ENCODE measurements around the gene RIPK1. TPM values are rescaled to one million over a fixed set of nuclear protein-coding genes. Genes with fewer than 3 reads are reported as not detected.

Gene RIPK1
- total RNA-seq, 1 donor from 2014 or later, result 26.3 TPM

GRCh38 chr6:3157131-3157933 lies 89.0 kb downstream of the RIPK1 start, which contains the start of gene TUBB2A:
Gene TUBB2A (minus strand): TSS chr6:3157544. CDS start chr6:3157463, 81 bp downstream.
- no peaks in the 10 kb centered on the region for H3K9me3 ChIP-seq
- H3K4me1 ChIP-seq, result no peaks in the 10 kb centered on the region
- H3K27me3 ChIP-seq (ENCODE audit: low read depth), result no peaks in the 10 kb centered on the region
- H3K36me3 ChIP-seq, result peaks cover 16% of the 10 kb centered on the region
- DNase-seq (peak; percentile 86), ATAC-seq (peak; percentile 94 to 95)
- TF ChIP-seq, protein P1, sequence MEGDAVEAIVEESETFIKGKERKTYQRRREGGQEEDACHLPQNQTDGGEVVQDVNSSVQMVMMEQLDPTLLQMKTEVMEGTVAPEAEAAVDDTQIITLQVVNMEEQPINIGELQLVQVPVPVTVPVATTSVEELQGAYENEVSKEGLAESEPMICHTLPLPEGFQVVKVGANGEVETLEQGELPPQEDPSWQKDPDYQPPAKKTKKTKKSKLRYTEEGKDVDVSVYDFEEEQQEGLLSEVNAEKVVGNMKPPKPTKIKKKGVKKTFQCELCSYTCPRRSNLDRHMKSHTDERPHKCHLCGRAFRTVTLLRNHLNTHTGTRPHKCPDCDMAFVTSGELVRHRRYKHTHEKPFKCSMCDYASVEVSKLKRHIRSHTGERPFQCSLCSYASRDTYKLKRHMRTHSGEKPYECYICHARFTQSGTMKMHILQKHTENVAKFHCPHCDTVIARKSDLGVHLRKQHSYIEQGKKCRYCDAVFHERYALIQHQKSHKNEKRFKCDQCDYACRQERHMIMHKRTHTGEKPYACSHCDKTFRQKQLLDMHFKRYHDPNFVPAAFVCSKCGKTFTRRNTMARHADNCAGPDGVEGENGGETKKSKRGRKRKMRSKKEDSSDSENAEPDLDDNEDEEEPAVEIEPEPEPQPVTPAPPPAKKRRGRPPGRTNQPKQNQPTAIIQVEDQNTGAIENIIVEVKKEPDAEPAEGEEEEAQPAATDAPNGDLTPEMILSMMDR (IDR thresholded peaks at IDR 0.05), result peak; percentile 63
- peak within 1 kb of the TSS; percentile 96 for H3K27ac ChIP-seq
- intact Hi-C loops (cut with DNase I), result no loop called here
- H3K4me3 ChIP-seq, result peak within 1 kb of the TSS; percentile 75

GRCh38 chr6:3159805-3160781 lies 91.8 kb downstream of the RIPK1 start:
- intact Hi-C loops (cut with DNase I), result no loop called here
- no peak overlapping the region for H3K27ac ChIP-seq
- ATAC-seq, result no peak
- TF ChIP-seq, protein P1 (IDR thresholded peaks at IDR 0.05), result no peak
- no peak overlapping the region for H3K4me3 ChIP-seq
- H3K4me1 ChIP-seq, result peaks cover 6% of the 10 kb centered on the region
- H3K36me3 ChIP-seq, result peaks cover 4% of the 10 kb centered on the region
- H3K9me3 ChIP-seq, result no peaks in the 10 kb centered on the region
- peak; percentile 62 for DNase-seq
- H3K27me3 ChIP-seq (ENCODE audit: low read depth), result no peaks in the 10 kb centered on the region

DNA sequence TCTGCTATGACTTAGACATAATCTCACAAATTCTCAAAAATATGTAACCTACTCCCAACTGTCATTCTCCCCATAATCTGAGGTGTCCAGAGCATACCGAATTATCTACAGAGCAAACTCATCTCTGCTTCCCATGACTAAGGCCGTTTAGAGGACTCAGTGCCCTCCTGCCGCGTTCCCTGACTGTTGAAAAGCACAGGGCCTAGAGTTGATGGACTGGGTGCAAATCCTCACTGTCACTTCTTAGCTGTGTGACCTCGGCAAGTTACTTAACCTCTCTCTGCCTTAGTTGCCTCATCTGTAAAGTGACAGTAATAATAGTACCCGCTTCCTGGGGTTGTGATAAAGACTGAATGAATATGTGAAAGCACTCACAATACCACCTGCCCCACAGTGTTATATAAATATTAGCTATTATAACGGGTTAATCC lies 93.8 kb downstream of the RIPK1 start:
- ATAC-seq (no peak), DNase-seq (no peak)
- peaks cover 6% of the 10 kb centered on the region for H3K4me1 ChIP-seq
- H3K27me3 ChIP-seq (ENCODE audit: low read depth), result no peaks in the 10 kb centered on the region
- peak overlapping the region; percentile 93 for H3K27ac ChIP-seq
- no peaks in the 10 kb centered on the region for H3K9me3 ChIP-seq
- no peaks in the 10 kb centered on the region for H3K36me3 ChIP-seq
- peak overlapping the region; percentile 79 for H3K4me3 ChIP-seq
- intact Hi-C loops (cut with DNase I), result no loop called here
- TF ChIP-seq, protein P1 (IDR thresholded peaks at IDR 0.05), result no peak

DNA sequence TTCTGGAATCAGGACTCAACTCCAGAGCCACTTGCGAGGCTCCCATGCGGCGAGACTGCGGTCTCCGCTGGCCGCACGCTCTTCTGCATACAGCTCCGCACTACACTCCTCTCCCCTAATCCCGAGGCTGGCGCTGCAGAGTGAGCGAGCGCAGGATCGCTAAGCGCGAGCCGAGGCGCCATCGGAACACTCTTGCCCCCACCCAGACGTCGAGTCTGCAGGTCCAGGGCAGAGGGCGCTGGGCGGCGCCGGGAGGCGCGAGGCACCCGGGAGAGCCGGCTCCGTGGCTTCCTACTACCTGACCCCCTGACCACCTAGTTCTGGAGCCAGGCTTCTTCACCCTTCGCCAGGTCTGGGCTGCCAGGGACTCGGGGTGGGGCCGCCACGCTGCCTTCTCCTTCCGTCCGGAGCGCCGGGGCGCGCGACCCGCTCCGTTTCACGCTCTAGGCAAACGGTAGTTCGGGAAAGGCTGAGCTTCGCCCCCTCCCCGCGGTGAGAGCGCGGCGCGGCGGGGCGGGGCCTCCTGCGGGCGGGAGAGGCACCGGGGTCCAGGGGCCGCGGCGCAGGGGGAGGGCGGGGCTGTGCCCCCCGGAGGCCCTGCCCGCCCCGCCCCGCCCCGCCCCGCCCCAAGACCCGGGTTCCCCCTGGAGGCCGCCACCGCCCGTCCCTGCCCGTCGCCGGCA lies 94.4 kb downstream of the RIPK1 start:
- H3K27ac ChIP-seq, result peak overlapping the region; percentile 93
- intact Hi-C loops (cut with DNase I), result no loop called here
- ATAC-seq, result peak; percentile 88 to 90
- peaks cover 6% of the 10 kb centered on the region for H3K4me1 ChIP-seq
- no peaks in the 10 kb centered on the region for H3K27me3 ChIP-seq (ENCODE audit: low read depth)
- DNase-seq, result peak; percentile 82
- peak overlapping the region; percentile 79 for H3K4me3 ChIP-seq
- TF ChIP-seq, protein P1 (IDR thresholded peaks at IDR 0.05), result no peak
- no peaks in the 10 kb centered on the region for H3K9me3 ChIP-seq
- H3K36me3 ChIP-seq, result no peaks in the 10 kb centered on the region

GRCh38 chr6:3163248-3163594 lies 94.9 kb downstream of the RIPK1 start:
- ATAC-seq (peak in 1 of 2 donors; percentile 18), DNase-seq (peak; percentile 77)
- TF ChIP-seq, protein P1 (IDR thresholded peaks at IDR 0.05), result peak; percentile 13
- Histone ChIP-seq H3K36me3 (no peaks in the 10 kb centered on the region), H3K27me3 (ENCODE audit: low read depth) (no peaks in the 10 kb centered on the region), H3K4me3 (peak overlapping the region; percentile 79), H3K27ac (peak overlapping the region; percentile 93), H3K4me1 (peaks cover 6% of the 10 kb centered on the region), H3K9me3 (no peaks in the 10 kb centered on the region)
- intact Hi-C loops (cut with DNase I), result no loop called here
